ENCODE results near the gene NRL.

DNA sequence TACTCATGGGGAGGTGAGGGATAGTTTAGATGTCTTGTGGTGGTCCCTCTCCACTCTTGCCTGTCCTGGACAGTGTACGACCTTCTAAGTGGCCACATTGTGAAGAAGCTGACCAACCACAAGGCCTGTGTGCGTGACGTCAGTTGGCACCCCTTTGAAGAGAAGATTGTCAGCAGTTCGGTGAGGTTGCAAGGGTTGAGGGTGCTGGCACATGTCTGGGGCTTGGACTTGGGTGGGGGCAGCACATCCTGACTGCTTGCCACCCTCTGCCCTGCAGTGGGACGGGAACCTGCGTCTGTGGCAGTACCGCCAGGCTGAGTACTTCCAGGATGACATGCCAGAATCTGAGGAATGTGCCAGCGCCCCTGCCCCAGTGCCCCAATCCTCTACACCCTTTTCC is 8.1 kb upstream of the NRL start:
- TF ChIP-seq CTCF (conservative IDR thresholded peaks at IDR 0.05) (no peak), EZH2 (IDR thresholded peaks at IDR 0.05; ENCODE audit: low read depth) (no peak)

Data from PC-9 (cell line).